NB4 (cell line): ENCODE results near the gene ACTC1.

Experiments
- CTCF ChIP-seq: IDR thresholded peaks from one replicate; pipeline ENCODE4 v1.5.1; 2012; ENCODE audit warnings: low read depth, low read length
- POLR2A ChIP-seq: IDR thresholded peaks from 2 replicates; pipeline ENCODE4 v1.6.1; 2011; ENCODE audit warnings: mild to moderate bottlenecking; ENCODE audit not compliant: insufficient read length; ENCODE audit errors: extremely low read depth

GRCh38 chr15:34773917-34774316 is 21.4 kb downstream of the ACTC1 start:
- TF ChIP-seq POLR2A, result no peak
- TF ChIP-seq CTCF, result no peak
